Hepatocyte (in vitro differentiated cells): ENCODE results near the gene CUBN. TPM values are rescaled to one million over a fixed set of nuclear protein-coding genes. Genes with fewer than 3 reads are reported as not detected.

Source experiments
- DNase-seq: peaks from one replicate; pipeline ENCODE4 v3.0.0-alpha.2; 2016; ENCODE audit warnings: low spot score
- H2AFZ ChIP-seq: fragments of 200-600 bp; sonication (generic); 2 replicates; pipeline ENCODE4 v1.6.0; 2016; ENCODE audit warnings: antibody characterized with exemption, mild to moderate bottlenecking
- H3K27ac ChIP-seq: fragments of 200-600 bp; sonication (generic); 2 replicates; pipeline ENCODE4 v1.5.1; 2016; ENCODE audit warnings: mild to moderate bottlenecking
- H3K27me3 ChIP-seq: fragments of 200-600 bp; sonication (generic); 2 replicates; pipeline ENCODE4 v1.6.1; 2016
- H3K36me3 ChIP-seq: fragments of 200-600 bp; sonication (generic); replicated peaks from 2 replicates; pipeline ENCODE4 v1.5.1; 2016; ENCODE audit warnings: low read depth; ENCODE audit not compliant: insufficient read depth
- H3K4me1 ChIP-seq: fragments of 200-600 bp; sonication (generic); 2 replicates; pipeline ENCODE4 v1.5.1; 2016; ENCODE audit warnings: mild to moderate bottlenecking, moderate library complexity; ENCODE audit not compliant: insufficient read depth
- H3K4me2 ChIP-seq: fragments of 200-600 bp; sonication (generic); 2 replicates; pipeline ENCODE4 v1.6.0; 2016
- H3K4me3 ChIP-seq: fragments of 200-600 bp; sonication (generic); 2 replicates; pipeline ENCODE4 v1.5.1; 2016; ENCODE audit warnings: mild to moderate bottlenecking
- H3K79me2 ChIP-seq: fragments of 200-600 bp; sonication (generic); 2 replicates; pipeline ENCODE4 v1.6.0; 2017; ENCODE audit warnings: mild to moderate bottlenecking
- H3K9me2 ChIP-seq: fragments of 200-600 bp; sonication (generic); replicated peaks from 2 replicates; pipeline ENCODE4 v1.6.0; 2017; ENCODE audit warnings: mild to moderate bottlenecking; ENCODE audit not compliant: insufficient read depth
- H3K9me3 ChIP-seq: fragments of 200-600 bp; sonication (generic); 2 replicates; pipeline ENCODE4 v1.5.1; 2016; ENCODE audit warnings: low read depth, mild to moderate bottlenecking
- H4K20me1 ChIP-seq: fragments of 200-600 bp; sonication (generic); 2 replicates; pipeline ENCODE4 v1.6.0; 2016; ENCODE audit warnings: mild to moderate bottlenecking; ENCODE audit not compliant: insufficient read depth, poor library complexity, severe bottlenecking
- CTCF ChIP-seq: fragments of 200-600 bp; sonication (generic); IDR thresholded peaks from 2 replicates; pipeline ENCODE4 v1.5.1; 2016; ENCODE audit warnings: antibody characterized with exemption, mild to moderate bottlenecking; ENCODE audit not compliant: poor library complexity
- EZH2 ChIP-seq: fragments of 200-600 bp; sonication (generic); IDR thresholded peaks from 2 replicates; pipeline ENCODE4 v1.6.1; 2016; ENCODE audit warnings: antibody characterized with exemption, mild to moderate bottlenecking, borderline replicate concordance
- EZH2phosphoT487 ChIP-seq: fragments of 200-600 bp; sonication (generic); IDR thresholded peaks from one replicate; pipeline ENCODE4 v1.6.1; 2018; ENCODE audit warnings: antibody characterized with exemption, mild to moderate bottlenecking, low read depth, moderate library complexity; ENCODE audit not compliant: unreplicated experiment, severe bottlenecking
- WGBS: methylation state at CpG from one replicate; pipeline ENCODE4 v1.1.6; 2016; ENCODE audit warnings: low lambda C conversion rate; ENCODE audit errors: missing lambda C conversion rate; 5-methylcytosine and 5-hydroxymethylcytosine counted together
- polyA plus RNA-seq: library from polyadenylated mRNA; unstranded; fragments of >200 nt; fragmentation: Nextera tagmentation; extraction: Ambion mirVana; gene quantifications from 2 replicates; pipeline ENCODE4 v1.2.1, GENCODE V29; 2016
- total RNA-seq: library from RNA; depleted of rRNA; stranded (reverse); fragments of >200 nt; gene quantifications from 2 replicates; pipeline ENCODE4 v1.2.3, GENCODE V29; 2014

CUBN gene
- total and polyA plus RNA-seq, 2 experiments from 2014 or later, result 2.0 to 10.6 TPM

DNA sequence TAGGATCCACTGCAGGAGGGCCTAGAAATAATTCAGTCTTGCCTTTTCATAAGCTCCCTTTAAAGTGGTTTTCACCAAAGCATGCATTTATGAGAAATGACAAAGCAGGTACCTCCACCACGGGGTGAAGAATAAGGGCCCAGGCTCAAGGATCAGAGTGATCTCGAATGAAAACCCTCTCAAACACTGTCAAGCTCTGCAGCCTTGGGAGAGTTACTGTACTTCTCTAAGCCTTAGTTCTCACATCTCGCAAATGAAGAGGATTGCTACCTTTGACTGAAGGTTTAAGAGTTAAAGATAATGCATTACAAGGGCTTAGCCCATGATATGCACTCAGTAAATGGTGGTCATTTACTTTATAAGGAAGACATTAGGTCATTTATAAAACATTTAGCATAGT, 81.7 kb downstream of the CUBN start:
- Histone ChIP-seq H3K36me3 (no peaks in the 10 kb centered on the region), H4K20me1 (no peaks in the 10 kb centered on the region), H2AFZ (no peak overlapping the region), H3K4me1 (no peaks in the 10 kb centered on the region), H3K4me3 (no peak overlapping the region), H3K9me2 (no peaks in the 10 kb centered on the region), H3K27ac (no peak overlapping the region), H3K9me3 (peaks cover 2% of the 10 kb centered on the region), H3K79me2 (no peaks in the 10 kb centered on the region), H3K27me3 (no peaks in the 10 kb centered on the region), H3K4me2 (no peak overlapping the region)
- WGBS, result 66% methylated on average over 3 of the region's 3 CpGs
- TF ChIP-seq EZH2 (no peak), CTCF (no peak), EZH2phosphoT487 (no peak)
- DNase-seq, result no peak

GRCh38 chr10:17046989-17047388, 82.6 kb downstream of the CUBN start:
- H3K27ac ChIP-seq, result no peak overlapping the region

GRCh38 chr10:17043586-17043985, 86.0 kb downstream of the CUBN start:
- Histone ChIP-seq H3K27me3 (no peaks in the 10 kb centered on the region), H3K9me3 (no peaks in the 10 kb centered on the region), H3K4me2 (no peak overlapping the region), H3K9me2 (no peaks in the 10 kb centered on the region), H3K27ac (no peak overlapping the region), H3K79me2 (no peaks in the 10 kb centered on the region), H3K4me1 (no peaks in the 10 kb centered on the region), H3K4me3 (no peak overlapping the region), H2AFZ (no peak overlapping the region), H3K36me3 (no peaks in the 10 kb centered on the region), H4K20me1 (no peaks in the 10 kb centered on the region)
- no peak for DNase-seq
- TF ChIP-seq CTCF (no peak), EZH2phosphoT487 (no peak), EZH2 (no peak)
- WGBS, result 90% methylated on average over 8 of the region's 8 CpGs

More at GRCh38 chr10:17046989-17047388, 82.6 kb downstream of the CUBN start:
- Histone ChIP-seq H3K4me2 (no peak overlapping the region), H2AFZ (no peak overlapping the region), H3K36me3 (no peaks in the 10 kb centered on the region), H3K4me1 (no peaks in the 10 kb centered on the region), H3K79me2 (no peaks in the 10 kb centered on the region), H4K20me1 (no peaks in the 10 kb centered on the region), H3K9me3 (no peaks in the 10 kb centered on the region), H3K27me3 (no peaks in the 10 kb centered on the region), H3K9me2 (no peaks in the 10 kb centered on the region), H3K4me3 (no peak overlapping the region)
- WGBS, result 72% methylated on average over 1 of the region's 1 CpG
- no peak for DNase-seq
- TF ChIP-seq EZH2 (no peak), CTCF (no peak), EZH2phosphoT487 (no peak)
